GM12872 (cell line): Measurements from ENCODE around the gene TRAPPC14.

Experiments used
- TF ChIP-seq, protein P1 (sequence below): IDR thresholded peaks from 3 replicates; pipeline ENCODE4 v1.5.1; 2011; ENCODE audit warnings: low read depth, mild to moderate bottlenecking, low read length, moderate library complexity; ENCODE audit not compliant: insufficient read depth

The TRAPPC14 gene

DNA sequence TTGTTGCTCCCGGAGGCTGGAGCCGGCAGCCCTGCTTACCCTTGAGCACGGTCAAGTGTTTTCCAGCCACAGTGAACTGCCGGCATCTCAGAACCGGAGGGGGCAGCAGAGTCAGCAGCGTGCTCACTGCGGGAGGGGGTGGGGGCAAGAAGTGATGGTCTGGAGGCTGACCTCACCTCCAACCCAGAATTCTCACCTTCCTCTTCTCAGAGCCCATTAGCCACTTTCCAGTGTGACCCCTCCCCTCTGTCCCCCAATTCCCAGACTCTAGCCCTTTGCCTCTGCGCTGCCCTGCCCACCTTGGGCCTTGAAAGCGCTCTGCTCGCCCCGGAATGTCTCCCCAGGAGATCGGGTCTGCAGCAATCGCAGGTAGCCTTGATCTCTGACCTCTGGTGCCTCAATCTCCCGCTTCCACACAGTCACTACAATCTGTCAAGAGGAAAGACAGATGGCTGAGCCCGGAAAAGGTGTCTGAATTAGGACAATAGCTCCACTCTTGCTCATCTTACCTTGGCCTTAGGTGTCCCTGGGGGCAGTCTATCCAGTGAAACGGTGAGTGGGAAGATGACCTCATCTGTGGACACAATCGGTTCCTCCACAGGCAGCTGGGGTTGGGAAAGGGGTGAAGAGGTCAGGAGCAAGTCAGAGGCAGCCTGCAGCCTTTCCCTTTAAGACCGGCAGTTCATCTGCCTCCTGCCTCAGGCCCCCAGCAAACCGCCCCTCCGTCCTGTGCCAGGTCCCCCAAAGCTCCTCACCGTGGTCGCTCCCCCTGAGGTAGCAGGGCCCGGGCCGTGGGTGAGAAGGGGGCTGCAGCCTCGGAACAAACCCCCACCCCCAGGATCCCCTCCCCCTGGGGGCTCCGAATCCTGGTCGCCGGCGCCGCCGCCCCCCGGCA, 942 bp downstream of the TRAPPC14 start:
- TF ChIP-seq, protein P1, sequence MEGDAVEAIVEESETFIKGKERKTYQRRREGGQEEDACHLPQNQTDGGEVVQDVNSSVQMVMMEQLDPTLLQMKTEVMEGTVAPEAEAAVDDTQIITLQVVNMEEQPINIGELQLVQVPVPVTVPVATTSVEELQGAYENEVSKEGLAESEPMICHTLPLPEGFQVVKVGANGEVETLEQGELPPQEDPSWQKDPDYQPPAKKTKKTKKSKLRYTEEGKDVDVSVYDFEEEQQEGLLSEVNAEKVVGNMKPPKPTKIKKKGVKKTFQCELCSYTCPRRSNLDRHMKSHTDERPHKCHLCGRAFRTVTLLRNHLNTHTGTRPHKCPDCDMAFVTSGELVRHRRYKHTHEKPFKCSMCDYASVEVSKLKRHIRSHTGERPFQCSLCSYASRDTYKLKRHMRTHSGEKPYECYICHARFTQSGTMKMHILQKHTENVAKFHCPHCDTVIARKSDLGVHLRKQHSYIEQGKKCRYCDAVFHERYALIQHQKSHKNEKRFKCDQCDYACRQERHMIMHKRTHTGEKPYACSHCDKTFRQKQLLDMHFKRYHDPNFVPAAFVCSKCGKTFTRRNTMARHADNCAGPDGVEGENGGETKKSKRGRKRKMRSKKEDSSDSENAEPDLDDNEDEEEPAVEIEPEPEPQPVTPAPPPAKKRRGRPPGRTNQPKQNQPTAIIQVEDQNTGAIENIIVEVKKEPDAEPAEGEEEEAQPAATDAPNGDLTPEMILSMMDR = no peak

DNA sequence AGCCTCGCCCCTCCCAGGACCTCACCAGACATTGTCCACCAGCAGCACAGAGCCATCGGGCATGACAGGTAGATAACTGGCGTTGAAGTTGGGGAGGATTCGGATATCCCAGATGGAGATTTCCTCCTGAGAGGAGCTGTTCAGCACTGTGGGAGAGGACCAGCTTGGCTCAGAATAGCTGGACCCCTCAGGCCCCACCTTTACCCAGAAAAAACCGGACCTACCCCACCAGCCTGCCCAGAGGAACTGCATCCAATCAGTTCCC, 1.5 kb downstream of the TRAPPC14 start:
- TF ChIP-seq, protein P1 = no peak

DNA sequence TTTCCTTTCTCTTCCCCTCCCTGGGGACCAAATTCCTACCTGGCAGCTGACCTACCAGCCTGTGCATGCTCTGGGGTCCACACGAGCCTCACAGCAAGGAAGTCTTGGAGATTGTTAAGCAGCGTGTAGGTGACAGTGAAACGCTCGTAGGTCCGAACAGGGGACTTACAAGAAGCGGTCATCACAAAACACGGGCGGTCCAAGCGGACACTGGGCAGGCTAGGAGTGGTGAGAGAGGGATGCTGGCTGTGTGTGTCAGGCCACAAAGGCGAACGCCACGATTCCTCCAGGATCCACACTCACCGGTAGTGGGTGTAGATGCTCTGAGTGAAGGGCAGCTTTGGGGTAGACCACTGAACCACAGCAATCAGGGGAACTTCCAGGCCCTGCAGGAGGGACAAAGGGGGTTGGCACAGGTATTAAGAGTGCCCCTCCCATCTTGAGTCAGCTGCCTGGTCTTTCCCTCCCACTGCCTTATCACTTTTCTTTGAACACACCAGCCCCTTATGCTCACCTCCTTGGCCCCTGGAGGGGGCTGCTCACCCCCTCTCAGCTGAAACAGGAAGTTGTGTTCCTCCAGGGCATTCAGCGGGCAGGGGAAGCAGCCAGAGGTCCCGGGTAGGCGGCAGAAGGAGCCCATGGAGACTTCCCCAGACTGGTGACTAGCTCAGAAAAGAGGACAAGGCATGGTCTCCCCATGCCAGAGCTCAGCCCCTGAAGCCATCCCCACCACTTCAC, 2.0 kb downstream of the TRAPPC14 start:
- TF ChIP-seq, protein P1 = no peak

DNA sequence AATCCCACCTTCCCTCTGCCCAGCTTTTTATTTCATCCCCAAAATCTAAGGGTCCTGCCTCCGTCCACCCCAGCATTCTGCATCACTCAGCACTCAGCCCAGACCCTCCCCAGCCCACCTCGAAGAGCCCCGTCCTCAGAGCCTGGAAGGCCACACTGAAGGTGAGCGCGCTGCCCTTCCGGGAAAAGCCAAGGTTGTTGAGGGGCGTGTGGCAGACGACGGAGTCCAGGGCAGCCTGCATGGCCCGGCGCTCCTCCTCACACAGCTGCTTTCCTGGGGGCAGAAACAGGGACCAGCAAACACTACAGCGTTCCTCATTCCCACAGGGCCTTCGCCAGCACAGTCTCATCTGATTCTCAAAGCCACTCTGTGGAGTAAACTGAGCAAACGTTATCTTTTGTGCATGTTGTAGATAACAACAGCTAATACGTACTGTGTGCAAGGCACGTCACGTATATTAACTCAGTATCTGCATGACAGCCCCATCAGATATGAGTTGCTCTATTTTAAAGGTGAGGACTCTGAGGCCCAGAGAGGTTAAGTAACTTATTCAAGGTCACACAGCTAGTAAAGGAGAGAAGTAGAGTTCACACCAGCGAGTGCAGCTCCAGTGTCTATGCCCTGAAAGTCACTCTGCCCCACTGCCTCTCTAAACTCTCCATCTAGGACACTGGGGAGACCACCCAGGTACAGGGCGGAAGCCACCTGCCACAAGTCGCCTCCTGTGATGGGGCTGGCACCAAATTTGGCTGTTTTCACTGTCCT, 2.8 kb downstream of the TRAPPC14 start:
- TF ChIP-seq, protein P1 = no peak

DNA sequence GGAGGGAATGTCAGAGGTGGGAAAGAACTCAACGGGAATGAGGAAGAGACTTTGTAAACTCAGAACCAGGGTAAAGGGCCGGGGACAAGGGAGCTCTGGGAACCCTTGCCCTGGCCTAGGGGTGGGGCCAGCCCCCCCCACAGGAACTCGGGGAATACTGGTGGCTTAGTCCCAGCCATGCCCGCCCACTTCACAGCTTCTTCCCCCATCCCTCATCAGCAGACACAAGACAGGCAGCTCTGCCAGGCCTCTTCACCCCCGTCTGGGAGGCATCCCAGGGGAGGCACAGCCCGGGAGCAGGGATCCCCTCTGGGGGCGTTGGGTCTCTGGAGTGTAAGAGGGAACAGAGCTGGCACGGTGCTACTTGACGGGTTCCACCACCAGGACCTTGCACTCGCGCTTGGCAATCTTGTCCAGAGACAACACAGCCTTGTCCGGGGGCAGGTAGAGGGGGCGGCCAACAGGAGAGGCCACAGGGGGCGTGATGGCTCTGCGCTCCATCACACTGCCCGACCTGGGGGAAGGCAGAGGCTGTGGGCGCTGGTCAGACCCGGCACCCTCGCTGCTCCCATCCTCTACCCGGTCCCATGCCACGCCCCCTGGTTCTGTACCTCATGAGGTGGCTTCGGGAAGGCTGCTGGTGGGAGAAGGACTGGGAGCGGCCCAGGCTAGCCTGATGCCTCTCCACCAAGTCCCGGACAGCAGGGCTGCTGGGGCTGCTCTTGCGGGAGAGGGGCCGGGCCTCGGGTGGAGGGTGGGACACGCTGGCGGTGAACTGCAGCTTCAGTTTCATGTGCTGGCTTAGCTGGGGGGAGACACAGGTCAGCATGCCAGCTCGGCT, 3.7 kb downstream of the TRAPPC14 start:
- TF ChIP-seq, protein P1 = no peak

DNA sequence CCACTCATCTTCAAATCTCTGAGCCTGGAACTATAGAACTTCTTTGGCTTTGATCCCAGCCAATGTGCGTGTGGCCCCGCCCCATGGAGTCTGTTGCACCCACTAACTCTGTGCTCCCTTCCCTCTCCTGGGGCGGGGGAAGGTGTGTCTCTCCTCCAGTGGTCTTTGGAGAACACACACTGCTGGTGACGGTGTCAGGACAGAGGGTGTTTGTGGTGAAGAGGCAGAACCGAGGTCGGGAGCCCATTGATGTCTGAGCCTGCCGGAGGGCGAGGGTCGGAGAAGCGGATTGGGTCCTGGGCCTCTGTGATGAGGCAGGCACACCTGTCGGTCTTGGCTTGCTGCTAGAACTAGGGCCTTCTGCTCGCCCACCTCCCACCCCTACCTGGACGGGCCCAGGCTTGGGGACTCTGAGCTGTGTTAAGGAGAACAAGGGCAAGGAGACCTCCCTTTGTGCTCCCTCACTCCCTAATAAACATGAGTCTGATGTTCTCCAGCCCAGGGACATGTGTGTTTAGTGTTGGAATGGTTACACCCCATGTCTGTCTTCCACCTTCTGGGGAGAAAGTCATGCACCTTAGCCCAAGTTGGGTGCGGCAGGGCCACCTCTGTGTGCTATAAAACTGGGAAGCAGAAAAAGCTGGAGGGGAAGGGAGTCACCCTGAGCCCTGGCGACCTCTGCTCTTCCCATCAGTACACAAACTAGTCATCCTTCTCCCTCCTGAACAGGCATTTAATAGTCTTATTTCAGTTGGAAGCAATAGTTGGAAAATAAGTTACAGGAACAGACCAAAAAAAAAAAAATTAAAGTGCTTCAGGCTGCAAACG, 4.6 kb downstream of the TRAPPC14 start:
- TF ChIP-seq, protein P1 = no peak
